ENCODE results near the gene KIRREL2. TPM values are rescaled to one million over a fixed set of nuclear protein-coding genes. Genes with fewer than 3 reads are reported as not detected.

Gene KIRREL2
- total and polyA plus RNA-seq, 9 of the 15 experiments (the other 6 are each of a cell fraction or from before 2014, with no cell fraction given): 0.01 to 0.12 (median 0.09) TPM; not detected in 4

- TF ChIP-seq, protein P1, sequence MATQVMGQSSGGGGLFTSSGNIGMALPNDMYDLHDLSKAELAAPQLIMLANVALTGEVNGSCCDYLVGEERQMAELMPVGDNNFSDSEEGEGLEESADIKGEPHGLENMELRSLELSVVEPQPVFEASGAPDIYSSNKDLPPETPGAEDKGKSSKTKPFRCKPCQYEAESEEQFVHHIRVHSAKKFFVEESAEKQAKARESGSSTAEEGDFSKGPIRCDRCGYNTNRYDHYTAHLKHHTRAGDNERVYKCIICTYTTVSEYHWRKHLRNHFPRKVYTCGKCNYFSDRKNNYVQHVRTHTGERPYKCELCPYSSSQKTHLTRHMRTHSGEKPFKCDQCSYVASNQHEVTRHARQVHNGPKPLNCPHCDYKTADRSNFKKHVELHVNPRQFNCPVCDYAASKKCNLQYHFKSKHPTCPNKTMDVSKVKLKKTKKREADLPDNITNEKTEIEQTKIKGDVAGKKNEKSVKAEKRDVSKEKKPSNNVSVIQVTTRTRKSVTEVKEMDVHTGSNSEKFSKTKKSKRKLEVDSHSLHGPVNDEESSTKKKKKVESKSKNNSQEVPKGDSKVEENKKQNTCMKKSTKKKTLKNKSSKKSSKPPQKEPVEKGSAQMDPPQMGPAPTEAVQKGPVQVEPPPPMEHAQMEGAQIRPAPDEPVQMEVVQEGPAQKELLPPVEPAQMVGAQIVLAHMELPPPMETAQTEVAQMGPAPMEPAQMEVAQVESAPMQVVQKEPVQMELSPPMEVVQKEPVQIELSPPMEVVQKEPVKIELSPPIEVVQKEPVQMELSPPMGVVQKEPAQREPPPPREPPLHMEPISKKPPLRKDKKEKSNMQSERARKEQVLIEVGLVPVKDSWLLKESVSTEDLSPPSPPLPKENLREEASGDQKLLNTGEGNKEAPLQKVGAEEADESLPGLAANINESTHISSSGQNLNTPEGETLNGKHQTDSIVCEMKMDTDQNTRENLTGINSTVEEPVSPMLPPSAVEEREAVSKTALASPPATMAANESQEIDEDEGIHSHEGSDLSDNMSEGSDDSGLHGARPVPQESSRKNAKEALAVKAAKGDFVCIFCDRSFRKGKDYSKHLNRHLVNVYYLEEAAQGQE (IDR thresholded peaks at IDR 0.05; ENCODE audit: borderline replicate concordance): no peak
- TF ChIP-seq, protein P1 (CRISPR knock-in tag; IDR thresholded peaks at IDR 0.05; ENCODE audit: low read depth): no peak
- no peak for TF ChIP-seq POU5F1 (IDR thresholded peaks at IDR 0.05; ENCODE audit: borderline replicate concordance, low read depth, low read length, partially characterized antibody)
- no peak for TF ChIP-seq TBL1XR1 (IDR thresholded peaks at IDR 0.05; ENCODE audit: low read length in 2 of 2)
- TF ChIP-seq ELF1 (tag; IDR thresholded peaks at IDR 0.05): no peak
- no peak for TF ChIP-seq SMARCC2 (IDR thresholded peaks at IDR 0.05; ENCODE audit: low read depth)
- no peak for TF ChIP-seq ZNF232 (CRISPR knock-in tag; IDR thresholded peaks at IDR 0.05)
- no peak for TF ChIP-seq MYC (IDR thresholded peaks at IDR 0.05; ENCODE audit: low read depth, low read length)
- no peak for TF ChIP-seq MYC (CRISPR knock-in tag; IDR thresholded peaks at IDR 0.05; ENCODE audit: borderline replicate concordance, low read depth)
- TF ChIP-seq ZNF589 (CRISPR knock-in tag; IDR thresholded peaks at IDR 0.05; ENCODE audit: low read depth): no peak
- TF ChIP-seq ZNF347 (CRISPR knock-in tag; IDR thresholded peaks at IDR 0.05; ENCODE audit: low read depth): no peak
- no peak for TF ChIP-seq SFPQ (IDR thresholded peaks at IDR 0.05; ENCODE audit: low read depth, low read length)
Measured at GRCh38 chr19:35888398-35888797, 31.7 kb downstream of the KIRREL2 start (continued).
